Jurkat, Clone E6-1 (cell line): ENCODE measurements around the gene PLSCR5. TPM values are rescaled to one million over a fixed set of nuclear protein-coding genes. Genes with fewer than 3 reads are reported as not detected.

ENCODE experiments used
- DNase-seq: peaks from one replicate; pipeline ENCODE4 v3.0.0-alpha.2; 2011; ENCODE audit warnings: low read depth, low spot score
- H3K4me3 ChIP-seq: 2 replicates; pipeline ENCODE4 v1.5.1; 2011; ENCODE audit warnings: mild to moderate bottlenecking, low read length, control low read depth, moderate library complexity
- polyA plus RNA-seq: library from polyadenylated mRNA; unstranded; fragments of >200 nt; gene quantifications from one replicate; pipeline ENCODE4 v1.2.1, GENCODE V29; 2012; ENCODE audit warnings: missing spikeins; ENCODE audit not compliant: insufficient read length, insufficient read depth

PLSCR5 gene
- not detected for polyA plus RNA-seq

GRCh38 chr3:146605106-146605505, at the start of gene PLSCR5:
Gene PLSCR5 (minus strand): TSS chr3:146605346. CDS start chr3:146605212, 134 bp downstream.
- DNase-seq = no peak

GRCh38 chr3:146653978-146654377, 48.8 kb upstream of the PLSCR5 start:
- no peak overlapping the region for H3K4me3 ChIP-seq
- DNase-seq = no peak

More at GRCh38 chr3:146605106-146605505, at the start of gene PLSCR5:
- no peak within 1 kb of the TSS for H3K4me3 ChIP-seq

- DNase-seq = no peak
- H3K4me3 ChIP-seq = no peak overlapping the region
These were observed 45.7 kb upstream of the PLSCR5 start for GRCh38 chr3:146650691-146651442.

- H3K4me3 ChIP-seq = no peak overlapping the region
- DNase-seq = no peak
These were observed 41.1 kb upstream of the PLSCR5 start for GRCh38 chr3:146646261-146646660.

- H3K4me3 ChIP-seq = no peak overlapping the region
- DNase-seq = peak; percentile 43
These were observed 36.1 kb upstream of the PLSCR5 start for GRCh38 chr3:146640955-146641867.

GRCh38 chr3:146640361-146640760, 35.2 kb upstream of the PLSCR5 start:
- no peak for DNase-seq

GRCh38 chr3:146638718-146639117, 33.6 kb upstream of the PLSCR5 start:
- DNase-seq = no peak
- no peak overlapping the region for H3K4me3 ChIP-seq

More at GRCh38 chr3:146640361-146640760, 35.2 kb upstream of the PLSCR5 start:
- H3K4me3 ChIP-seq = no peak overlapping the region

- DNase-seq = no peak
- no peak overlapping the region for H3K4me3 ChIP-seq
These were observed 32.7 kb upstream of the PLSCR5 start for GRCh38 chr3:146637871-146638270.

- no peak for DNase-seq
These were observed 31.7 kb upstream of the PLSCR5 start for GRCh38 chr3:146636881-146637280.

GRCh38 chr3:146634346-146634745, 29.2 kb upstream of the PLSCR5 start:
- H3K4me3 ChIP-seq = no peak overlapping the region
- no peak for DNase-seq

More at GRCh38 chr3:146636881-146637280, 31.7 kb upstream of the PLSCR5 start:
- no peak overlapping the region for H3K4me3 ChIP-seq

GRCh38 chr3:146628671-146629070, 23.5 kb upstream of the PLSCR5 start:
- H3K4me3 ChIP-seq = no peak overlapping the region

GRCh38 chr3:146626403-146627122, 21.4 kb upstream of the PLSCR5 start:
- no peak for DNase-seq
- no peak overlapping the region for H3K4me3 ChIP-seq

More at GRCh38 chr3:146628671-146629070, 23.5 kb upstream of the PLSCR5 start:
- no peak for DNase-seq

- no peak for DNase-seq
- H3K4me3 ChIP-seq = no peak overlapping the region
These were observed 20.1 kb upstream of the PLSCR5 start for GRCh38 chr3:146625186-146625775.

- H3K4me3 ChIP-seq = no peak overlapping the region
- DNase-seq = no peak
These were observed 16.6 kb upstream of the PLSCR5 start for GRCh38 chr3:146621723-146622122.

GRCh38 chr3:146612015-146612414, 6.9 kb upstream of the PLSCR5 start:
- DNase-seq = no peak
- no peak overlapping the region for H3K4me3 ChIP-seq

- no peak overlapping the region for H3K4me3 ChIP-seq
- DNase-seq = no peak
These were observed 6.0 kb upstream of the PLSCR5 start for GRCh38 chr3:146611096-146611495.

GRCh38 chr3:146598535-146598934, 6.6 kb downstream of the PLSCR5 start:
- DNase-seq = no peak
- H3K4me3 ChIP-seq = no peak overlapping the region

GRCh38 chr3:146594843-146595482, 10.2 kb downstream of the PLSCR5 start:
- H3K4me3 ChIP-seq = no peak overlapping the region
- DNase-seq = peak; percentile 15
